ENCODE data around the gene SLC39A5.
A peak's percentile ranks its signal among the peaks of the same experiment; 100 is the strongest.

SLC39A5 gene

GRCh38 chr12:56257491-56258067 lies 27.7 kb downstream of the SLC39A5 start:
- peak; percentile 5 for TF ChIP-seq CTCF (IDR thresholded peaks at IDR 0.05; ENCODE audit: insufficient read depth, low read length, poor library complexity, severe bottlenecking)
- H3K27me3 ChIP-seq (replicated peaks; ENCODE audit: control insufficient read depth, insufficient read depth, low read length): no peaks in the 10 kb centered on the region
- H3K36me3 ChIP-seq (ENCODE audit: control insufficient read depth, insufficient read depth, low read length): peaks cover 30% of the 10 kb centered on the region
- peak overlapping the region; percentile 84 for H3K4me3 ChIP-seq (replicated peaks; ENCODE audit: low read depth, low read length)
- DNase-seq (ENCODE audit: extremely low read depth, insufficient read length): no peak

DNA sequence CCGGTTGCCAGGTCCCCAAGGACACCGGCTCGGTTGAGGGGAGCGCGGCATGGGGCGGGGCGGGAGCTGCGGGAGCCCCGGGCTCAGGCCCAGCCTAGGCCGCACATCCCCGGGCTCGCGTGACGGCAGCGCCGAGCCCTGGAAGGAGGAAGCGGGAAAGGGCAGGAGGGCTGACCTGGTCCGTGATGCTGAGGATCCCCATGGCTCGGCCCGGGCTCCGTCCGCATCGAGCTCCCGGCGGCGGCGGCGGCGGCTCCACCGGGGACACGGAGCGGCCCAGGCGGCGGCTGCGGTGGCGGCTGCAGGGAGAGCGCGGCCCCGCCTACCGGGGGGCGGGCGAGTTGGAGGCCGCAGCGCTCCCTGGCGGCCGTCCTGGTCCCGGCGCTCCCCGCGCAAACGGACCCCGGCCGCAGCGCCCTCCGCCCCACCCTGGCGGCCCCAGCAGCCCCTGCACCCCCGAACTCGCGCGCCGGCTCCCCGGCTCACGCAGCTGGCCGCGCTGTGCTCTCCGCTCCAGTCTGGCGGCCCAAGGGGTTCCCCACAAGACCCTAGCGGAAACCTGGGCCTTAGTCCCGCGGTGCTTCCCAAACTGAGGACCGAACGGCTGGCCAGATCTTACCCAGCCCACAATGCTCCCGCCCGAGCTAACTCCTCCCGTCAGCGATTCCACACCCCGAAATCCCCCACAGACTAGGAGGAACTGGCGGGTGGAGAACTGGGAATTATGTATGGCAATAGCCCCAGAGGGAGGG lies 28.4 kb downstream of the SLC39A5 start, which contains the start of gene ANKRD52:
ANKRD52 (minus strand) TSS at position 317 of the 752 bp plus-strand sequence; CDS start at position 202, 115 bp downstream.
- H3K4me3 ChIP-seq (replicated peaks; ENCODE audit: low read depth, low read length): peak within 1 kb of the TSS; percentile 84
- H3K36me3 ChIP-seq (ENCODE audit: control insufficient read depth, insufficient read depth, low read length): peaks cover 23% of the 10 kb centered on the region
- no peaks in the 10 kb centered on the region for H3K27me3 ChIP-seq (replicated peaks; ENCODE audit: control insufficient read depth, insufficient read depth, low read length)
- peak; percentile 88 for DNase-seq (ENCODE audit: extremely low read depth, insufficient read length)
- no peak for TF ChIP-seq CTCF (IDR thresholded peaks at IDR 0.05; ENCODE audit: insufficient read depth, low read length, poor library complexity, severe bottlenecking)

DNA sequence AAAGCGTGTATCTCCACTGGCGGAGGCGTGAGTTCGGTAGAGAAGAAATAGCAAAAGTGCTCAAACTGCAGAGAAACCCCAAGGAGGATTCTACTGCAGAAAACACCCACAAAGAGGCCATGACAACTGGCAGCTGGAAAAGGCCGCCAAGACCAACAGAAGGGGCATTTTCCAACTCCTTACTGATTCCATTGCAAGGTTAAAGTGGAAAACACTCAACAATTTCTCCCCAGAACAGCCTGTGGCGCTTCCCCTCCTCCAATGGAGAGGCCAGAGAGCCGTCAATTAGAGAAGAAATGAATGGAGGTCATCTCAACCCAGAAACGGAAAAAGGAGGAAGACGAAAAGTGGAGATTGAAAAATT lies 29.0 kb downstream of the SLC39A5 start:
- no peak for TF ChIP-seq CTCF (IDR thresholded peaks at IDR 0.05; ENCODE audit: insufficient read depth, low read length, poor library complexity, severe bottlenecking)
- peaks cover 18% of the 10 kb centered on the region for H3K36me3 ChIP-seq (ENCODE audit: control insufficient read depth, insufficient read depth, low read length)
- peak overlapping the region; percentile 84 for H3K4me3 ChIP-seq (replicated peaks; ENCODE audit: low read depth, low read length)
- DNase-seq (ENCODE audit: extremely low read depth, insufficient read length): no peak
- H3K27me3 ChIP-seq (replicated peaks; ENCODE audit: control insufficient read depth, insufficient read depth, low read length): no peaks in the 10 kb centered on the region

DNA sequence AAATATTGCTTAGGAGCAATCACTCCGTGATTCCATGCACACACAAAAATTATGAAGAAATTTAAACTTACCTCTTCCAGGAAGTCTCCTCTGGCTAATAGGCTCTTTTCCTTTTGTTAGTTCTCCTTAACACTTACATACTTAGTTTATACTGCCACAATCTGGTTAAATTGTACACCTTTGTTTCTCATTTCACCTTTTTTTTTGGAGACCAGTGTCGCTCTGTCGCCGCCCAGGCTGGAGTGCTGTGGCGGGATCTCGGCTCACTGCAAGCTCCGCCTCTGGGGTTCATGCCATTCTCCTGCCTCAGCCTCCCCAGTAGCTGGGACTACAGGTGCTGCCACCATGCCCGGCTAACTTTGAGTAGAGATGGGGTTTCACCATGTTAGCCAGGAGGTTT lies 30.5 kb downstream of the SLC39A5 start:
- H3K27me3 ChIP-seq (replicated peaks; ENCODE audit: control insufficient read depth, insufficient read depth, low read length): no peaks in the 10 kb centered on the region
- no peak for DNase-seq (ENCODE audit: extremely low read depth, insufficient read length)
- TF ChIP-seq CTCF (IDR thresholded peaks at IDR 0.05; ENCODE audit: insufficient read depth, low read length, poor library complexity, severe bottlenecking): no peak

GRCh38 chr12:56260921-56261320 lies 31.1 kb downstream of the SLC39A5 start:
- peaks cover 3% of the 10 kb centered on the region for H3K36me3 ChIP-seq (ENCODE audit: control insufficient read depth, insufficient read depth, low read length)
- TF ChIP-seq CTCF (IDR thresholded peaks at IDR 0.05; ENCODE audit: insufficient read depth, low read length, poor library complexity, severe bottlenecking): no peak
- no peak overlapping the region for H3K4me3 ChIP-seq (replicated peaks; ENCODE audit: low read depth, low read length)
- DNase-seq (ENCODE audit: extremely low read depth, insufficient read length): no peak
- H3K27me3 ChIP-seq (replicated peaks; ENCODE audit: control insufficient read depth, insufficient read depth, low read length): no peaks in the 10 kb centered on the region

More for the DNA sequence above, 30.5 kb downstream of the SLC39A5 start:
- H3K4me3 ChIP-seq (replicated peaks; ENCODE audit: low read depth, low read length): no peak overlapping the region
- peaks cover 7% of the 10 kb centered on the region for H3K36me3 ChIP-seq (ENCODE audit: control insufficient read depth, insufficient read depth, low read length)

Data from GM06990 (cell line).